Fibroblast of villous mesenchyme (primary cell): ENCODE data around the gene AKT1. TPM values are rescaled to one million over a fixed set of nuclear protein-coding genes. Genes with fewer than 3 reads are reported as not detected.
A peak's percentile ranks its signal among the peaks of the same experiment; 100 is the strongest.

Experiments used
- DNase-seq: peaks from one replicate; pipeline ENCODE4 v3.0.0-alpha.2; 2010; ENCODE audit warnings: low read depth
- H3K4me3 ChIP-seq: 2 replicates; pipeline ENCODE4 v1.5.1; 2011; ENCODE audit warnings: low read depth, mild to moderate bottlenecking, low read length
- CTCF ChIP-seq: IDR thresholded peaks from 2 replicates; pipeline ENCODE4 v1.5.1; 2012; ENCODE audit warnings: low read depth, mild to moderate bottlenecking, low read length; ENCODE audit not compliant: insufficient read depth
- total RNA-seq: library from RNA; depleted of rRNA; stranded (reverse); fragments of >200 nt; gene quantifications from 2 replicates; pipeline ENCODE4 v1.2.3, GENCODE V29; 2012

Gene AKT1
- total RNA-seq, 1 donor = 233 TPM

GRCh38 chr14:104724981-104725771 lies 70.4 kb downstream of the AKT1 start:
- peak; percentile 46 for TF ChIP-seq CTCF
- peak overlapping the region; percentile 62 for H3K4me3 ChIP-seq
- DNase-seq = peak; percentile 59

GRCh38 chr14:104724407-104724980 lies 71.1 kb downstream of the AKT1 start:
- TF ChIP-seq CTCF = no peak
- peak overlapping the region; percentile 62 for H3K4me3 ChIP-seq
- peak; percentile 16 for DNase-seq

- H3K4me3 ChIP-seq = peak within 1 kb of the TSS; percentile 62
- DNase-seq = peak; percentile 44
- TF ChIP-seq CTCF = peak; percentile 84
Observed at GRCh38 chr14:104723651-104724406, 71.7 kb downstream of the AKT1 start, which contains the start of gene ADSS1. Gene ADSS1, plus strand, starts transcription at chr14:104724229. Its CDS starts 42 bp downstream, at chr14:104724271.

GRCh38 chr14:104722938-104723650 lies 72.5 kb downstream of the AKT1 start:
- DNase-seq = no peak
- TF ChIP-seq CTCF = no peak
- no peak overlapping the region for H3K4me3 ChIP-seq

- TF ChIP-seq CTCF = no peak
- DNase-seq = no peak
- no peak overlapping the region for H3K4me3 ChIP-seq
Observed at GRCh38 chr14:104721505-104722431, 73.8 kb downstream of the AKT1 start.

Other genes starting within 250 kb of the AKT1 start
- gene C14orf180, start 216.0 kb downstream of the AKT1 start, total RNA-seq = not detected in 2 replicates
- under 0.01 TPM in 1 of 2 replicates, not detected in the other for gene TMEM179, start 191.0 kb downstream of the AKT1 start, total RNA-seq
- 47.0 and 68.7 TPM in 2 replicates for gene INF2, start 106.1 kb downstream of the AKT1 start, total RNA-seq
- 1.3 and 4.3 TPM in 2 replicates for gene ADSS1, start 71.5 kb downstream of the AKT1 start, total RNA-seq
- 67.8 and 73.8 TPM in 2 replicates for gene SIVA1, start 42.6 kb downstream of the AKT1 start, total RNA-seq
- gene ZBTB42, start 5.4 kb upstream of the AKT1 start, total RNA-seq = 3.5 and 4.3 TPM in 2 replicates
- gene CEP170B, start 69.5 kb upstream of the AKT1 start, total RNA-seq = 19.4 and 22.5 TPM in 2 replicates
- gene PLD4, start 129.1 kb upstream of the AKT1 start, total RNA-seq = under 0.01 TPM in 1 of 2 replicates, not detected in the other
- 32.2 and 32.4 TPM in 2 replicates for gene AHNAK2, start 182.6 kb upstream of the AKT1 start, total RNA-seq
- gene CLBA1, start 190.0 kb upstream of the AKT1 start, total RNA-seq = 5.8 and 6.9 TPM in 2 replicates
- 22.2 and 22.5 TPM in 2 replicates for gene CDCA4, start 225.3 kb upstream of the AKT1 start, total RNA-seq